HEK293T (cell line): ENCODE results near the gene MKRN1.
"Not testable (repeated sequence)": the region's sequence is repeated elsewhere in the genome, so short reads cannot be mapped to it uniquely, and the experiment has no call there.

Experiments
- BHLHE40 ChIP-seq: fragments of 450-650 bp; IDR thresholded peaks from 2 replicates; pipeline ENCODE4 v1.6.1; 2016; ENCODE audit warnings: mild to moderate bottlenecking, moderate library complexity, borderline replicate concordance
- CTBP1 ChIP-seq: fragments of 450-650 bp; IDR thresholded peaks from 2 replicates; pipeline ENCODE4 v1.6.1; 2016; ENCODE audit warnings: borderline replicate concordance
- ELF4 ChIP-seq: fragments of 450-650 bp; IDR thresholded peaks from 2 replicates; pipeline ENCODE4 v1.6.1; 2017; ENCODE audit warnings: antibody characterized with exemption
- HDGF ChIP-seq: fragments of 450-650 bp; IDR thresholded peaks from 2 replicates; pipeline ENCODE4 v1.6.1; 2017; ENCODE audit warnings: antibody characterized with exemption, borderline replicate concordance
- L3MBTL2 ChIP-seq: fragments of 450-650 bp; conservative IDR thresholded peaks from 2 replicates; pipeline ENCODE4 v1.6.1; 2016; ENCODE audit warnings: mild to moderate bottlenecking
- NFRKB ChIP-seq: fragments of 450-650 bp; IDR thresholded peaks from 2 replicates; pipeline ENCODE4 v1.6.1; 2016; ENCODE audit warnings: mild to moderate bottlenecking, moderate library complexity
- SP1 ChIP-seq: fragments of 450-650 bp; IDR thresholded peaks from 2 replicates; pipeline ENCODE4 v1.6.1; 2017
- TARDBP ChIP-seq: fragments of 450-650 bp; IDR thresholded peaks from 2 replicates; pipeline ENCODE4 v1.6.1; 2016

DNA sequence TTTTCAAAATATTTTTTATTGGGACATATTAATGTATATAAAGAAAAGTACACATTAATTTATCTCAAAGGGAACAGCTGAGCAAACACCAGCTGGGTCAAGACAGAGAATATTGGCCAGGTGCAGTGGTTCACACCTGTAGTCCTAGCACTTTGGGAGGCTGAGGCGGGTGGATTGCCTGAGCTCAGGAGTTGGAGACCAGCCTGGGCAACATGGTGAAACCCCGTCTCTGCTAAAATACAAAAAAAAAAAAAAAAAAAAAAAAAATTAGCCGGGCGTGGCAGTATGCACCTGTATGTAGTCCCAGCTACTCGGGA, 61.2 kb downstream of the MKRN1 start:
- not testable (repeated sequence) for TF ChIP-seq ELF4, HDGF, L3MBTL2, TARDBP, BHLHE40, CTBP1, SP1, NFRKB
